BE2C (cell line): Measurements from ENCODE around the gene PDPK1.
"Not testable (repeated sequence)": the region's sequence is repeated elsewhere in the genome, so short reads cannot be mapped to it uniquely, and the experiment has no call there.

Experiments used
- DNase-seq: peaks from one replicate; pipeline ENCODE4 v3.0.0-alpha.2; 2020
- H3K27me3 ChIP-seq: fragments of 250-450 bp; sonication (Bioruptor Pico); 2 replicates; pipeline ENCODE4 v1.5.1; 2020; ENCODE audit warnings: mild to moderate bottlenecking
- H3K36me3 ChIP-seq: fragments of 250-450 bp; sonication (Bioruptor Pico); 2 replicates; pipeline ENCODE4 v1.5.1; 2020; ENCODE audit warnings: mild to moderate bottlenecking
- H3K4me1 ChIP-seq: fragments of 250-450 bp; sonication (Bioruptor Pico); 2 replicates; pipeline ENCODE4 v1.5.1; 2020
- H3K4me3 ChIP-seq: 2 replicates; pipeline ENCODE4 v1.5.1; 2011; ENCODE audit warnings: low read depth, low read length
- H3K9me3 ChIP-seq: fragments of 250-450 bp; sonication (Bioruptor Pico); 2 replicates; pipeline ENCODE4 v1.5.1; 2020
- CTCF ChIP-seq: IDR thresholded peaks from 2 replicates; pipeline ENCODE4 v1.5.1; 2012; ENCODE audit warnings: mild to moderate bottlenecking, low read depth, low read length

The PDPK1 gene

GRCh38 chr16:2609827-2610470, 72.1 kb downstream of the PDPK1 start:
- no peak for TF ChIP-seq CTCF
- DNase-seq, result no peak
- Histone ChIP-seq H3K9me3 (no peaks in the 10 kb centered on the region), H3K27me3 (no peaks in the 10 kb centered on the region), H3K4me1 (no peaks in the 10 kb centered on the region), H3K36me3 (peaks cover 21% of the 10 kb centered on the region), H3K4me3 (no peak overlapping the region)

DNA sequence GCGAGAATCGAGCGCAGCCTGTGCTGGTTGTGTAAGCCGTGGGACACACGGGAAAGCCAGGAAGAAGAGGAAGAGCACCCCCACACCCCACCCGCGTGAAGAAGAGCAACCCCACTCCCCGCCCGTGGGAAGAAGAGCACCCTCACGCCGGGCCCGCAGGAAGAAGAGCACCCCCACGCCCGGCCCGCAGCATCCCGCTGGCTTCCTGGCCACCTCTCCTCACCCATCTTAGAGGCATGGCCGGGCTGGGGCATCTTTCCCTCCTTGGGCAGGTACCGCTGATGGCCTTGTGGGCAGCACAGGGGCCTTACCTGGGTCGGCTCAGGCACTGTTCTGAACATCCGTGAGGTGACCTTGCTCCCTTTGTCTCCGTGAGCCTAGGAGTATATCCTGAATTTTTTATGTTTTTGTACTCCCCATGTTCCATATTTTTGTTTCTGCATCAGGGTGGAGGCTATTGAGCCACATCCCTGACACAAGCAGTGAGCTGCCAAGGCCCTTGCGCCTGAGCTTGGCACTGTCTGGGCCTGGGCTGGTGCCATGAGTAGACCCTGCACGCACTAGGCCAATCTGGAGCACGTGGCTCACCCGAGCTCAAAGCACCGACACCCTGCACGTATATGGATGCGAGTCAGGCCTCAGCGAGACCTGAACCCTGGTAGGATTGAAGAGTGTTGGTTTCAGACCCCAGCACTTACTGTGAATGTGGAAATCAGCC, 73.1 kb downstream of the PDPK1 start:
- TF ChIP-seq CTCF, result no peak
- DNase-seq, result no peak
- Histone ChIP-seq H3K4me1 (no peaks in the 10 kb centered on the region), H3K4me3 (no peak overlapping the region), H3K27me3 (no peaks in the 10 kb centered on the region), H3K9me3 (no peaks in the 10 kb centered on the region), H3K36me3 (peaks cover 25% of the 10 kb centered on the region)

- H3K4me1 ChIP-seq, result no peaks in the 10 kb centered on the region
- no peak for DNase-seq
- no peak overlapping the region for H3K4me3 ChIP-seq
- H3K36me3 ChIP-seq, result peaks cover 25% of the 10 kb centered on the region
- H3K27me3 ChIP-seq, result no peaks in the 10 kb centered on the region
- no peaks in the 10 kb centered on the region for H3K9me3 ChIP-seq
- no peak for TF ChIP-seq CTCF
These were observed 73.7 kb downstream of the PDPK1 start for GRCh38 chr16:2611499-2611862.

DNA sequence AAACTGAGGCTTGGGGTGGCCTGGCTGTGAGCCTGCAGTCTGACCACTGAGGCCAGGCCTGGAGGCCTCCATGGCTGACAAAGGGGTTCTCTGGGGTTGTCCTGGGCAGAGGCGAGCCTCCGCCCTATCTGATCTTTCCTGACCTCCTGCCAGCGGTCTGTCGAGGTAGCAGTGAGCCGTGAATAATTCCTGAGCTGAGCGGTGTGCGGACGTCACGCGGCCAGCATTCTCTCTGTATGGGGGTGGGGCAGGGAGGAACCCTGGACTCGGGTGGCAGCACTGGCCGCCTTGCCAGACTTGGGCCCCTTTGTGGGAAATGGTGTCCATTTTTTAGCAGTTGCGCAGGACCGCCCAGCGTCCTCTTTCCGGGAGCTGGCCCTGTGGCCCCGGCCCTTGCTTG, 74.1 kb downstream of the PDPK1 start:
- DNase-seq, H3K27me3 ChIP-seq: not testable (repeated sequence)

GRCh38 chr16:2613251-2613650, 75.4 kb downstream of the PDPK1 start:
- not testable (repeated sequence) for H3K9me3 ChIP-seq, DNase-seq, H3K4me1 ChIP-seq, H3K27me3 ChIP-seq, H3K4me3 ChIP-seq
- peaks cover 25% of the 10 kb centered on the region for H3K36me3 ChIP-seq

More for the DNA sequence above, 74.1 kb downstream of the PDPK1 start:
- H3K4me3 ChIP-seq, H3K9me3 ChIP-seq, H3K4me1 ChIP-seq: not testable (repeated sequence)
- peaks cover 25% of the 10 kb centered on the region for H3K36me3 ChIP-seq

- Histone ChIP-seq H3K4me1 (no peaks in the 10 kb centered on the region), H3K36me3 (peaks cover 23% of the 10 kb centered on the region), H3K27me3 (no peaks in the 10 kb centered on the region), H3K9me3 (no peaks in the 10 kb centered on the region), H3K4me3 (no peak overlapping the region)
- TF ChIP-seq CTCF, result no peak
- no peak for DNase-seq
These were observed 77.0 kb downstream of the PDPK1 start for GRCh38 chr16:2614761-2615191.

DNA sequence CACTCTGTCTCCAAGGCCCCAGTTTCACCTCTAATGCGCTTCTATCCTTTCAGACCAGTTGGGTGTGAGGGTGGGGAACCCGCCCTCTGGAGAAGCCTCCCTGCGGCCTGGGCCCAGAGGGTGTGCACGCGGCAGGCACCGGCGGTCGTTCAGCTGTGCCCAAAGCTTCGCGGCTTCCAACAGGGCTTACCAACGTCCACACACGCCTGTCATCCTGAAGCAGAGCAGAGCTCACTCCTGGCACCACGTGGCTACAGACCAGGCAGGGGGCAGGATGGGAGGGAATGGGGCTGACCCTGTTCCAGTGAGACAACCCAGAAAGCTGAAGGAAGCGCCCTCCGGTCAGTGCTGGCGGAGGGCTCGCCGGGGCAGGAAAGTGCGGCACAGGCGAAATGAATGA, 81.1 kb downstream of the PDPK1 start:
- H3K27me3 ChIP-seq, H3K36me3 ChIP-seq, H3K4me1 ChIP-seq, DNase-seq, H3K9me3 ChIP-seq, H3K4me3 ChIP-seq: not testable (repeated sequence)
